Activated CD8-positive, alpha-beta memory T cell treated with anti-CD3 and anti-CD28 coated beads, Interleukin-2, amount 50 U/mL, for 1 hour (primary cell): ENCODE results near the gene ALDH1B1.
"Not testable (repeated sequence)": the region's sequence is repeated elsewhere in the genome, so short reads cannot be mapped to it uniquely, and the experiment has no call there.

Source experiments
- DNase-seq: peaks from one replicate; pipeline ENCODE4 v3.0.0-alpha.2; 2020; ENCODE audit errors: extremely low read depth

The ALDH1B1 gene

GRCh38 chr9:38361473-38361850 lies 31.0 kb upstream of the ALDH1B1 start:
- DNase-seq, result no peak

GRCh38 chr9:38362852-38363588 lies 29.5 kb upstream of the ALDH1B1 start:
- DNase-seq, result no peak

- no peak for DNase-seq
These were observed 28.9 kb upstream of the ALDH1B1 start for GRCh38 chr9:38363589-38363925.

GRCh38 chr9:38367898-38368297 lies 24.6 kb upstream of the ALDH1B1 start:
- DNase-seq, result no peak

GRCh38 chr9:38368731-38369130 lies 23.8 kb upstream of the ALDH1B1 start:
- no peak for DNase-seq

GRCh38 chr9:38370176-38370575 lies 22.3 kb upstream of the ALDH1B1 start:
- no peak for DNase-seq

GRCh38 chr9:38371495-38371894 lies 21.0 kb upstream of the ALDH1B1 start:
- DNase-seq, result no peak

- DNase-seq, result no peak
These were observed 19.5 kb upstream of the ALDH1B1 start for GRCh38 chr9:38372762-38373619.

GRCh38 chr9:38373679-38374078 lies 18.8 kb upstream of the ALDH1B1 start:
- DNase-seq, result no peak

GRCh38 chr9:38374847-38375571 lies 17.5 kb upstream of the ALDH1B1 start:
- DNase-seq, result no peak

- DNase-seq, result no peak
These were observed 16.9 kb upstream of the ALDH1B1 start for GRCh38 chr9:38375572-38375963.

- DNase-seq, result no peak
These were observed 16.4 kb upstream of the ALDH1B1 start for GRCh38 chr9:38376021-38376670.

- DNase-seq, result not testable (repeated sequence)
These were observed 15.0 kb upstream of the ALDH1B1 start for GRCh38 chr9:38377336-38378083.

GRCh38 chr9:38380230-38380871 lies 12.2 kb upstream of the ALDH1B1 start:
- DNase-seq, result no peak

GRCh38 chr9:38380872-38381534 lies 11.5 kb upstream of the ALDH1B1 start:
- DNase-seq, result no peak

- DNase-seq, result no peak
These were observed 10.4 kb upstream of the ALDH1B1 start for GRCh38 chr9:38382141-38382540.

- no peak for DNase-seq
These were observed 7.3 kb upstream of the ALDH1B1 start for GRCh38 chr9:38384990-38385848.

GRCh38 chr9:38385896-38386295 lies 6.6 kb upstream of the ALDH1B1 start:
- no peak for DNase-seq

- DNase-seq, result no peak
These were observed 6.1 kb upstream of the ALDH1B1 start for GRCh38 chr9:38386319-38386895.
